Cardiac muscle cell (in vitro differentiated cells and primary cell): ENCODE data around the gene KLHL42. TPM values are rescaled to one million over a fixed set of nuclear protein-coding genes. Genes with fewer than 3 reads are reported as not detected.
"Not testable (repeated sequence)": the region's sequence is repeated elsewhere in the genome, so short reads cannot be mapped to it uniquely, and the experiment has no call there.

Experiments used
- DNase-seq, 2 donors: peaks; one replicate each; pipeline versions ENCODE4 v3.0.0 to v3.0.0-alpha.2; 2010 to 2017; ENCODE audit warnings: low read depth in 1 of 2, low spot score in 1 of 2
- H3K27ac ChIP-seq: fragments of 200-600 bp; sonication (generic); 2 replicates; pipeline ENCODE4 v1.5.1; 2016
- H3K27me3 ChIP-seq: fragments of 200-600 bp; sonication (generic); 2 replicates; pipeline ENCODE4 v1.6.0; 2016; ENCODE audit warnings: control low read depth
- H3K36me3 ChIP-seq: fragments of 200-600 bp; sonication (generic); 2 replicates; pipeline ENCODE4 v1.5.1; 2016; ENCODE audit warnings: control low read depth
- H3K4me1 ChIP-seq: fragments of 200-600 bp; sonication (generic); 2 replicates; pipeline ENCODE4 v1.8.1; 2017; ENCODE audit warnings: low read depth, mild to moderate bottlenecking, mixed run types
- H3K4me3 ChIP-seq: fragments of 200-600 bp; sonication (generic); 2 replicates; pipeline ENCODE4 v1.5.1; 2016; ENCODE audit warnings: mild to moderate bottlenecking
- H3K9me3 ChIP-seq: fragments of 200-600 bp; sonication (generic); 2 replicates; pipeline ENCODE4 v1.5.1; 2017; ENCODE audit warnings: low read depth, mild to moderate bottlenecking, control low read depth
- polyA plus RNA-seq: library from polyadenylated mRNA; unstranded; fragments of >200 nt; fragmentation: Nextera tagmentation; extraction: Ambion mirVana; gene quantifications from 2 replicates; pipeline ENCODE4 v1.2.1, GENCODE V29; 2016
- total RNA-seq: library from RNA; depleted of rRNA; stranded (reverse); fragments of >200 nt; gene quantifications from 2 replicates; pipeline ENCODE4 v1.2.3, GENCODE V29; 2016
- TF ChIP-seq, protein P1 (sequence below): IDR thresholded peaks from 2 replicates; pipeline ENCODE4 v1.5.1; 2012; ENCODE audit warnings: low read depth, mild to moderate bottlenecking, low read length

Gene KLHL42
- total and polyA plus RNA-seq, 2 experiments from 2014 or later: 25.7 to 42.2 TPM

DNA sequence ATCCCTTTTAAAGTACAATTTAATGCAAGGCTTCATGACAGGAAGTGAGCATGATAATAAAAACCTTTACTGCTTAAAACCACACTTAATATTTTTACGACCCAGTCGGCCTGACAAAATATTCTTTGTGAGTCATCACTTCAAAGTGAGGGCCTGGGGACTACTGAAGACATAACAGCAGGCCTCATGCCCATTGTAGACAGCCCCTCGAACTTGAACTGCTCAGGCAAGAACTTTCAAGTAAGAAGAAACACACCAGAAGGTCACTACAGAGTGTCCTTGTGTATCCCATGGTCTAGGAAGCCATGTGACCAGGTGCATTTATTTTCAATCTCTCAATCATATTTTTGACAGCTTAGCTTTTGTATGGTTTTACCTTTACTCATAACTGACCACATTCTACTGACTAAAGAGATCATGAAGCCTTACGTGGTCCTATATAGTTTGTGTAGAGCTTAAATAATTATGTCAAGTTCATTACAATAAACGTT is 61.4 kb downstream of the KLHL42 start:
- Histone ChIP-seq H3K27me3 (no peaks in the 10 kb centered on the region), H3K4me1 (no peaks in the 10 kb centered on the region), H3K9me3 (no peaks in the 10 kb centered on the region), H3K27ac (no peak overlapping the region), H3K36me3 (no peaks in the 10 kb centered on the region), H3K4me3 (no peak overlapping the region)
- peak in 1 of 2 donors; percentile 29 for DNase-seq
- TF ChIP-seq, protein P1, sequence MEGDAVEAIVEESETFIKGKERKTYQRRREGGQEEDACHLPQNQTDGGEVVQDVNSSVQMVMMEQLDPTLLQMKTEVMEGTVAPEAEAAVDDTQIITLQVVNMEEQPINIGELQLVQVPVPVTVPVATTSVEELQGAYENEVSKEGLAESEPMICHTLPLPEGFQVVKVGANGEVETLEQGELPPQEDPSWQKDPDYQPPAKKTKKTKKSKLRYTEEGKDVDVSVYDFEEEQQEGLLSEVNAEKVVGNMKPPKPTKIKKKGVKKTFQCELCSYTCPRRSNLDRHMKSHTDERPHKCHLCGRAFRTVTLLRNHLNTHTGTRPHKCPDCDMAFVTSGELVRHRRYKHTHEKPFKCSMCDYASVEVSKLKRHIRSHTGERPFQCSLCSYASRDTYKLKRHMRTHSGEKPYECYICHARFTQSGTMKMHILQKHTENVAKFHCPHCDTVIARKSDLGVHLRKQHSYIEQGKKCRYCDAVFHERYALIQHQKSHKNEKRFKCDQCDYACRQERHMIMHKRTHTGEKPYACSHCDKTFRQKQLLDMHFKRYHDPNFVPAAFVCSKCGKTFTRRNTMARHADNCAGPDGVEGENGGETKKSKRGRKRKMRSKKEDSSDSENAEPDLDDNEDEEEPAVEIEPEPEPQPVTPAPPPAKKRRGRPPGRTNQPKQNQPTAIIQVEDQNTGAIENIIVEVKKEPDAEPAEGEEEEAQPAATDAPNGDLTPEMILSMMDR: no peak

DNA sequence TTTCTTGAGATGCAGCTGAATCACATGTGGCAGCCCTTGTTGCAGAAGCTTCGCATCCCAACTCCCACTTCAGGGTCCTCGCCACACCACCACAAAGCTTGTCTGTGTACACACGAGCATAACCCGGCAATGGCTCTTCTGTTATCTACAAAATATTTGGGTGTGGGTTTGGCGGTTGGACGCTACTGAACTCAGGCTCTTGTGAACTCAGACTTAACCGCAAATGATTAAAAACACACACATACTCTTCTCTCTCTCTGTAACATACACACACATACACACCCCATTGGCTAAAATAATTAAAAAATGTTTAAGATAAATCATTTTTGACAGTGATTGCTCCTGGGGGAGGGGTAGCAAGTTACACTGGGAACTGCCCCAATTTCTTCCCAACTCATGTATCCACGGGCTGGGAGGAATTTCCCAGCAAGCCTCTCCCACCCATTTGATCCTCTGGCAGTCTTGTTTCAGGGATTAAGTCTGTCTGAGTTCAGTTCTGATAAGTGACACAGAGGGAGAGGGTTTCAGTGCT is 63.7 kb downstream of the KLHL42 start:
- Histone ChIP-seq H3K27ac (no peak overlapping the region), H3K4me1 (no peaks in the 10 kb centered on the region), H3K4me3 (no peak overlapping the region), H3K27me3 (no peaks in the 10 kb centered on the region), H3K9me3 (no peaks in the 10 kb centered on the region), H3K36me3 (no peaks in the 10 kb centered on the region)
- peak in 1 of 2 donors; percentile 95 for DNase-seq
- TF ChIP-seq, protein P1: no peak

DNA sequence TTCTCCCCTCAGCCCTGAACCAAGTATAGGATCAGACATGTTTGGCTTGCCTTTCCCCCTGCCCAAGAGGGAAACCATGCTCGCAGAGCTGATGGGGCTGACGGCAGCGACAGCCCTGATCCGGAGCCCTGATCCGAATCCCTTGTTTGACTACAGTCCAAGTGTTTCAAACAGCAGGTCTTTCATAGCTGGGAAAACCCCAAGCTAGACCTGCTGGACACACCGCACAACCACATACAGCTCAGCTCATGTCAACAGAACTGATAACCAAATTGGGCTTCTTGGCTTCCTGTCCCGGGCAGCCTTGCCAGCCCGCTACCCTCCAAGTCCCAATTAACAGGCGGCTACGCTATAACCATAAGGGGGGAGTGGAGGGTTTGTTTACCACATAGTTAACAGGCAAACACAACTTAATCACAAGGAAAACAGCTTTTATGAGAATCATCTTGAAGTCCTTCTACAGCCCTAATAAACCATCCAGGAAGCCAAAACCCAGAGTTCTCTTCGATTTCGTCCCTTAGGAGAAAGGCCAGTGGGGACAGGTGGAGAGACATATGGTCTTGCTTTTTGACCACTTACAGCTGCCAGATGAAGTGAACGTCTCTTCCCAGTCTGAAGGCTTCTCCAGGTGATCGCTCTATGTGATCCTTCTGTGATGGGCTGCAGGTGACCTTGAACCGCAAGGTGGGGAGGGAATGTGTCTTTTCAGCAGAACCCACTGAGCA is 64.5 kb downstream of the KLHL42 start:
- no peak overlapping the region for H3K4me3 ChIP-seq
- H3K27ac ChIP-seq: no peak overlapping the region
- no peaks in the 10 kb centered on the region for H3K36me3 ChIP-seq
- TF ChIP-seq, protein P1: no peak
- peak in 1 of 2 donors; percentile 52 for DNase-seq
- no peaks in the 10 kb centered on the region for H3K27me3 ChIP-seq
- H3K4me1 ChIP-seq: no peaks in the 10 kb centered on the region
- H3K9me3 ChIP-seq: no peaks in the 10 kb centered on the region

DNA sequence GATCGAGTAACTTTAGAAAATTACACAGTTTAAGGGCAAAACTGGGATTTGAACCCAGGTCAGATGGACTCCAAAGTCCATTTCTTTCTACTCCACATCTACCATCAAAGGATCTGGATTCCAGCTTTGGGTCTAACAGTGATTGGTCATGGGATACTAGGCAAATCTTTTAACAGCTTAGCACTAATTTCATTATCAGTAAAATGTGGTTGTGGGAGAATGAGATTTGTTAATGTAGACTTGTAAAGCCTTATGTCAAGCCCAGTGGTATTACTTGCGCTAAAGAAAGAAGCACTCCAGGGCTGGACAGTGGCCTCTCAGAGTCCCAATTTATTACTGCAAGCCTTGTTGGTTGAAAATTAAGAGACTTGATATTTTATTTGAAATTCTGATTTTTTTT is 65.2 kb downstream of the KLHL42 start:
- H3K4me1 ChIP-seq: no peaks in the 10 kb centered on the region
- H3K36me3 ChIP-seq: no peaks in the 10 kb centered on the region
- no peaks in the 10 kb centered on the region for H3K27me3 ChIP-seq
- no peak overlapping the region for H3K4me3 ChIP-seq
- no peak overlapping the region for H3K27ac ChIP-seq
- no peaks in the 10 kb centered on the region for H3K9me3 ChIP-seq
- TF ChIP-seq, protein P1: no peak
- no peak for DNase-seq

- H3K4me3 ChIP-seq, H3K4me1 ChIP-seq, H3K27me3 ChIP-seq, H3K27ac ChIP-seq, H3K36me3 ChIP-seq, H3K9me3 ChIP-seq, DNase-seq: not testable (repeated sequence)
Observed at GRCh38 chr12:27845706-27846105, 65.7 kb downstream of the KLHL42 start.

GRCh38 chr12:27847293-27847692 is 67.3 kb downstream of the KLHL42 start:
- not testable (repeated sequence) for H3K4me1 ChIP-seq, H3K27me3 ChIP-seq, H3K4me3 ChIP-seq, H3K36me3 ChIP-seq, H3K27ac ChIP-seq, H3K9me3 ChIP-seq, DNase-seq
